ENCODE data around the gene CCNA2.

Gene CCNA2

DNA sequence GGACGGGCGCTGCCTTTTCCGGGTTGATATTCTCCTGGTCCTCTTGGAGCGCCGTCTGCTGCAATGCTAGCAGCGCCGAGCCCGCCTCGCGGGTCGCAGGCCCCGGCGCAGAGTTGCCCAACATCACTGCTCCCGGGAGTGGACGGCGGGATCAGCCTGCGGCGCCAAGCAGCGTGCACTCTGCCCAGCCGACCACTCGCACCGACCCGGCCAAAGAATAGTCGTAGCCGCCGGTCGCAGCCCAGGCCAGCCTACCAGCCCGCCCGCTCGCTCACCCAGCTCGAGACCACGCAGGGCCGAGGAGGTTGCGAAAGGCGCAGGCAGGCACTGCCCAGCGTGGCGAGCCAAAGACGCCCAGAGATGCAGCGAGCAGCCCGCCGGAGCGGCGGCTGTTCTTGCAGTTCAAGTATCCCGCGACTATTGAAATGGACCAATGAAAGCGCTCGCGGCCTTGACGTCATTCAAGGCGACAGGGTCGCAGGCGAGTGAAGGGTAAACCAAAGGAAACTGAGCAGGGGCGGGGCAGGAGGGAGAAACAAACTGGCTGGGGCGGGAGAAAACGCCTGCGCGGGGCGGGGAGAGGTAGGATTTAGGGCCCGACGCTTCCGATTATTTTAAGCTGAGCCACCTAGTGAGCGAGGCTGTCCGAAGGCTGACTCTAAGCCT is at the start of gene CCNA2:
CCNA2 (minus strand) TSS at position 379 of the 666 bp plus-strand sequence; CDS start at position 124, 255 bp downstream.
- peak; percentile 54 for DNase-seq

DNA sequence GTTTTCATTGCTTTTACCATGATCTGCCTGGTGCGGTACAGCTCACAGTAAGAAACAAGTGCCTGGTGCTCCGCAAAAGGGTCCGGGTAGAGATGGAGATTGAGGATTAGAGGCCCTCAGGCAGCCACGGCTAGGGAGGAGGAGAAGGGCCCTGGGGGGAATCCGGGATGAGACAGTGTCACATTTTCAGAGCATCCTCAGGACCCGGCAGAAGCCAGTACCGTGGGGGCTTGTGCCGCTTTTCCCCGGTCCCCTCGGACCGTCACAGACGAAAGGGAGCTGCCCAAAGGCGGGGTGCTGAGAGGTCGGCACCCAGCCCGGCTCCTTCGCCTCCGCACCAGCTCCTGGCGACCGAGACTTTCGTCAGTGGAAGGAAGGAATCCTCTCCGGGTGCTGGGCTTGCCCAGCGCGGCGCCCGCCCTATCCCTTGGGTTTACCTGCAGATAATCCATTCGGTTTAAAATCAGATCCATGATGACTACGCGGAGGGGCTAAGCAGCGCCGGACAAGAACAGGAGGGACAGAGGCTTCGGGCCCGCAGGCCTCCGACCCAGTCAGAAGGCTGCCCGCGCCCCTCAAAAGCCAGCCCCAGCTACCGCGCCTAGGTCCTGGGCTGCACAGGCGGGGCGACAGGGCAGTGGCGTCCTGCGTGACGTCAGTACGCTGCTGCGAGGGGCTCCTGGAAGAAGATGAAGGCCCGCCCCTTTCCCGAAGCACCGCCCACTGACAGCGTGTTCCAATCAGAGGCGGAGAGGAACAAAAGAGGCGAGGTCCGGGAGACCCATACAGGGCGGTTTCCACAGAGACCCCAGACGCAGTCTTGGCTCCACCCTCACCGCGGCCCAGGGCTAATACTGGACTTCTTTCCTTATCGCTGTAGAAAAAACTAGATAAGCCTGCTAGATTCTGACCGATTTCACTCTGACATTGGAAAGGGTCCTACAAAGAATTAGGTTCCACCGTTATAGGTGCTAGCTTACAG is 46.4 kb upstream of the CCNA2 start, which contains the start of gene BBS7:
BBS7 (minus strand) TSS at position 634 of the 982 bp plus-strand sequence; CDS start at position 473, 161 bp downstream.
- peak; percentile 48 for DNase-seq

DNA sequence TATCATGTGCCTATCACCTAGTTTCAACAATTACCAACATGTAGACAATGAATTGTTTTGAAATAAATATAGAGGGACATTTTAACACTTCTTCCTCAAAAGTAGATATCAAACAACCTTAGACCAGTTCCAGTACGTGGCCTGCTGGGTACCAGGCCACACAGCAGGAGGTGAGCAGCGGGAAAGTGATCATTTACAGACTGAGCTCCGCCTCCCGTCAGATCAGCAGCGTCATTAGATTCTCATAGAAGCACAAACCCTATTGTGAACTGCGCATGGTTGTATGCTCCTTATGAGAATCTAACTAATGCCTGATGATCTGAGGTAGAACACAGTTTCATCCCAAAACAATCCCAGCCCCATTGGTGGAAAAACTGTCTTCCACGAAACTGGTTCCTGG is 40.1 kb upstream of the CCNA2 start:
- no peak for DNase-seq

DNA sequence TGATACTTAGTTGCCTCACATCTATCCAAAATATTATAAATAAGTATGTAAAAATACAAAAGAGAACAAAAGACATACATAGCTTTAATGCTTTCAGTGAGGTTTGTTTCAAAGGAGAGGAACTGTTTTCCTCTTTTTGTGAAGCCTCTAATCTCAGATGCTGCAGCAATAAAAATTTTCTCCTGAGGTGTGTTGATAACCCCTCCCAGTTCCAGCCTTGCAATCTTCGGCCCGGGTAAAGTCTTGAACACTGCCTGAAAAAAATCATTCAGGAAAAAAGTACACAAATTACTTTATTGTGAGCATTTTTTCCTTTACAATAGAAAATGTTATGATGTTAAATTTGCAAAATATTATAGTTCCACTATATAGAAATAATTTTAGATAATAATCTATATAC is 37.7 kb upstream of the CCNA2 start:
- no peak for DNase-seq

DNA sequence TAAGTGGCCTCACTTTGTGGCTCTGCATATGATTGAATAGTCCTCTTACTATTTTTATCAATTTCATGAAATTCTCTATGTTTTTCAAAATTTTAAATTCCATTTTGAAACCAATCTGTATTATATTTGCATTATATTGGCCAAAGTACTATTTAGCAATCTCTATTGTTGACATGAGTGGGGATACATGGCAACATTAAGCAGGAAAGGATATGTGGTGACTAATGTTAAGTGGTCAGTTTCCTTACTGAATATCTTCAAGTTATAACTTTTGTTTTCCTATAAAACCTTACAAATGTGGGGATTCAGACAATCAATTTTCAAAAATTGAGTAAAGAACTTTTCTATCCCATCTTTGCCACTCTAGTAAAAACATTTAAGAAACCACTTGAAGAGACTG is 36.4 kb upstream of the CCNA2 start:
- DNase-seq: no peak

DNA sequence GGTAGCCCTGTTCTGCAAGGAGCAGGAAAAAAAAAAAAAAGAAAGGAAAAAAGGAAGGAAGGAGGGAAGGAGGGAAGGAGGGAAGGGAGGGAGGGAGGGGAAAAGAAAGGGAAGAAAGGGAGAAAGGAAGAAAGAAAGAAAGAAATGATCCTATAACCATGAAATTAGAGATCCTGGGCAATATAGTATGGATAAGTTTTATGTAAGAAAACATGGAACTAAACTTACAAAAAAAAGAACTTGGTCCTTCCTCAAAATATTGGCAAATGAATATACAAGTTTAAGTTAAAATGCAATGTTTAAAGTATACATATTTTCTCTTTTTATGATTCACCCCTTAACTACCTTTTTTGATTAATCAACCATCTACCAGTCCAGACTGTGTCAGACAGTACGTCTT is 27.7 kb upstream of the CCNA2 start:
- DNase-seq: no peak

DNA sequence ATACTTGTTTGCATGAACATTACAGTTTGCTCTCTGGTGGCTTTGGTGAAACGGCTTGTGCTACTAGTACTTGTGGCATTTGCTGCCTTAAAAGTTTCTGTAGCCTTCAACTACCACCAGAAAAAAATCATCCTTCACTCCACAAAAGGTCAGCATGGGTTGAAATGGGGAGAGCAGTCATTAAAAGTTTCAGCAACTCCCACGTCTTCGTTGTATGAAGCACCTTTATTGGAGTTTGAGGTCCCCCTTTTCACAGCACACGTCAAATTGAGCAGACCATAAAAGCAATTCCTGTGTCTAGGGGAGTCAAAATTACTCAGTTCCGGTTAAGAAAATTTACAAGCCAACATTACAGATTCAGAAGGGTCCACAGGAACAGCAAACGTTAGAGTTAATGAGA is 23.0 kb upstream of the CCNA2 start:
- no peak for DNase-seq

DNA sequence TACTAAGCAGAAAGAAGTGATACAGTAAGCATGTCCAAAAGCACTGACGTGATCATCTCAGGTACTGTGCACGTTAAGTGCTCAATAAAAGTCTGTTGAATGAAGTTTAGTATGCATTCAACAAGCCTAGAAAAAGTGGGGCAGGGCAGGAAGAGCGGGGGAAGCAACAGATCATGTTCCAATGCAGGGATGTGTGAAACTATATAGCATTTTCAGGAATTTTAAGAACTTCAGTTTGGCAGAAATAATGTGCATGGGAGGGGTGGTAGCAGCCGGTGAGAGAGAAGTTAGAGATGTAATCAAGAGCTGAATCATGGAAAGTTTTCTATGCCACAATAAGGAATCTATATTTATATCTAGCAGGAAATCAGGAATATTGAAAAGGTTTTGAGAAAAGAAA is 19.2 kb upstream of the CCNA2 start:
- DNase-seq: no peak

DNA sequence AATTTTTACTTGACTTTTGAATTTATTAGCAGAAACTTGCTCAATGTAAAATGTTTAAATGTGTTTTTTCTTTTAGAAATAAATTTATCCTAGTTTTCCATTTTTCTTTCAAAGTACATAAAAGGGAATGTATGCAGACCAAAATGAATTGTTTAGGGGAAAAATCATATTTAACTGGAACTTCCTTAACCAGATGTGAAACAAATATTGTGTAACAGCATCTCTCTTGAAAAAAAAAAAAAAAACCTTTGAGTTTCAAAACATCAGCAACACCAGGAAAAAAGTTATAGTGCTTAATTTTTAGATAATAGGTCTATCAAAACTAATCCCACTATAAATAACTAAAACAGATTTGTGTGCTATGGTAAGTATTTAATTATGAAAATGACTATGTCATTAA is 14.5 kb upstream of the CCNA2 start:
- no peak for DNase-seq

DNA sequence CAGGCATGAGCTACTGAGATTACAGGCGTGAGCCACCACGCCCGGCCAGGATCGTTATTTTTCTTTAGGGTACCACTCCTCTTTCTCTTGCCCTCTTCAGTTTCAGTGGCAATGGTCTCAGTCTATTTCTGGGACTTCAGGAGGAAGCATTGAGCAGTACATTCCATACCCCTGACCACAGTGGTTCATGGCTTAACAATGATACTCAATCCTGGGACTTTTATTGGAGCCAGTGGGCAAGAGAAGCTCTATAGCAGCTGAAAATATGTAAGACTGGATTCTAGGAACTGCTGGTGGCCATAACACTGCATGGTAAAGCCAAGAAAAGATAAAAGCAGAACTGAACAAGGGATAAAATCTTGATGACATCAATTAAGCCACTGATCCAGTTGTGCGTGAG is 5.8 kb upstream of the CCNA2 start:
- DNase-seq: no peak

DNA sequence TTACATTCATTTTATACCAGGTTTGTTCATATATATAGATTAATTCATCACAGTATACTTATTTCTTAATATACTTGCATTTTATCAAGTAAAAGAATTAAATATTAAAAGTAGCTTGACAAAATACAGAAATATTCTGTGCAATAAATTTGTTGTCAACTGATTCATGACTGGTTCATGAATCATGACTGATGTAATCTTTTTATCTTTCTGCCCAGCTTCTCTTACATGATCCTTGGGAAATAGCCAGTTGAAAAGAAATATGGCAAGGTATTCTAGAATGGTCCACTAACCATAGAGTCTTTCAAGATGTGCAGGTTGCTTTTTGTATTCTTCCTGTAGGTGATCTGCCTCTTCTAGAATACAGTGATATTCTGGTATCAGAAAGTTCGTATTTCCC is 4.2 kb upstream of the CCNA2 start:
- DNase-seq: no peak

DNA sequence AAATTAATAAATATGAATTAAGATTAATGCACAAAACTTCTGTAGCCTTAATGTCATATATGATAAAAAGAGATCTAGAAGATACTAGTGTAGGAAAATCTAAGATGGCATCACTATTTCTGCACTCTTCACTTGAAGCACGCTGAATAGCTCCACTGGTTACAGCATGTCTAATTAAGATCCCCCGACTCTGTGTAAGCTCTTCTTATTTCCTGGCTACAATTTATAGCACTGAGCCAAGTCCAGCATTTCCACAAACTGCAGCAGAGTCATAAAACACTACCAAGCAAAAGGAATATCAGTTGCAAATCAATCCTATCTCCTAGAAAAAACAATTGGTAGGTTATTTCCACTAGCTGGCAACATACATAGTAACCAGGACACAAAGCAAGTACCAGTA is 1.3 kb upstream of the CCNA2 start:
- no peak for DNase-seq

DNA sequence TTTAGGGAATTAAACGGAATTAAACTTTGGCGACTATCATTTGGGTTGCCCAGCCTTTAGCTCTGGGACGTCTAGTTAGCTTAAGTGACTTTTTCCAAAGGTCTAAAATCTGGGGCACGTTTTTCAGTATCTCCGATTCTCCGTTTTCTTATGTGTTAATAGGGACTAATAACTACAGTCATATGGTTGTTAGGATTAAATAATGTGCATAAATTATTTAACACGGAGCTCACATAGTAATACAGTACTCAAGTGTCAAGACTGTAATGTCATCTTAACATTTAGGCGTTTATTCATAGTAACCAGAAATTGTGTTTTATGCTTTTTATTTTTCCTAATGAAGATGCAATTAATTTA is 466 bp upstream of the CCNA2 start:
- no peak for DNase-seq

DNA sequence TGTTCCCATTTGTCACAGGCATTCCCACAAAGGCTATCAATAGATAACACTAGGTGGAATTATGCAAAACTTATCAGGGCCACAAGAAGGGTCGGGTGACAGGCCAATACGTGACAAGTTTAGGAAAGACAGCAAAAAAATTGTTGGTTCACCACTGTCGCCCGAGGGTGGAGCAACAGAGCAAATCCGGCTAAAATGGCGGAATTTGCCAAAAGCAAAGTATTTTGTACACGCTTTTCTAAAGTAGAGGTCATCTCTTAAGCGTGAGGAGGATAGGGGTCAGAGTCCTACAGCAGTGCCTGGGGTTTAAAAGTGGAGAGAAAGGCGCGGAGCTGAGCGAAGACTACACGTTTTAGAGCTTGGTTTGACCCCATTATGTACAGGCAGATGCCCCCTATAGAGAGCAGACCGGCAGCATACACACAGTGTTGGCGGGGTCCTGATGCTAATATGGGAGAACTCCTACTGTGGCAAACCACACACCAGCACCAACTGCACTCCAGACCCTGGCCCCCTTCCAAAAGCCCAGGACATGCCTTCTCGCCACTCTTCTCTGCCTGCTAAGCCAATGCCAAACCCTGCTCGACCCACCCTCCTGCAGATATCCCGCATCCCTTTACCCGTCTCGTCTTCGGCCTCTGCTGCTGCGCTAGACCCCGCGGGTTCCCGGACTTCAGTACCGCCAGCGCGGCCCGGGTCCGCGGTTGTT is 733 bp downstream of the CCNA2 start:
- DNase-seq: no peak

DNA sequence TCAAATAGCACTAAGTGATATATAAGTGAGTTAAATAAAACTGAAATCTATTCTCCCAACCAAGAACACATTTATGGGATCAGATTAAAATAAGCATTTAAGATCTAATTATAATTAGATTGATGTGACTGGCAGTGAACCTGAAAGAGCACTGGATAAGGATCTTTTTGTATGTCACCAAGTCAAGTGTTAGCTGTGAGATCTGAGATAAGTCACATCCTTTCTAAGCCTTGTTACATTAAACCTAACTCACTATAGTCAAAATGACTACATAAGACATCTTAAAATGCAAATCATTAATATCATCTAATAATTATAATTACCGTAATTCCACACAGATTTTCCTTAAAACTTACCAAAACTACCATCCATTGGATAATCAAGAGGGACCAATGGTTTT is 1.6 kb downstream of the CCNA2 start:
- no peak for DNase-seq

DNA sequence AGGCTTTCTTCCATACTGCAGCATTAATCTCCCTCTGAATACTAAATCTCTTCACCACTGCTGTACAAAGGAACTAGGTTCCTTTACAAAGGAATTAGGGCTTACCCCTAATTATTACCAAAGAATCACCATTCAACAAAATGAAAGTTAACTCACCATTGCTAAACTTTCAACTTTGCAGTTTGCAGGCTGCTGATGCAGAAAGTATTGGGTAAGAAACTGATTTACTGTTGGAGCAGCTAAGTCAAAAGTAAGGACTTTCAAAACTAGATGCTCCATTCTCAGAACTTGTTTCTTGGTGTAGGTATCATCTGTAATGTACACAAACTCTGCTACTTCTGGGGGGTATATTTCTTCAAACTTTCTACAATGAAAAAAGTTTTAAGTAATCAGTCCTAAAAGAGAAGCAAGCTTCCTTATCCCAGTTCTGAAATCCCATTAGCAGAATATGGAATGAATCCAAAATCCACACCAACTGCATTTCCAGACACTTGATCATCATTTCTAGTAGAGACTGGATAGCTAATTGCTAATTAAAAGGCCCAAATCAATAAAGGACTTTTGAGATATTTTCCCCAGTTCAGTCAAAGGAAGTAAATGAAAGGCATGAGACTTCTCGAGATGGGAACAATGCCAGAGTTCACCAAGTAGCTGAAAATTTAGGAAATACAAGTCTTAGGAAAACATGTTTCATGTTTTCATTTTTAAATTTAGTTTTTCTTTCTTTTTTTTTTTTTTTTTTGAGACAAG is 4.3 kb downstream of the CCNA2 start:
- DNase-seq: no peak

DNA sequence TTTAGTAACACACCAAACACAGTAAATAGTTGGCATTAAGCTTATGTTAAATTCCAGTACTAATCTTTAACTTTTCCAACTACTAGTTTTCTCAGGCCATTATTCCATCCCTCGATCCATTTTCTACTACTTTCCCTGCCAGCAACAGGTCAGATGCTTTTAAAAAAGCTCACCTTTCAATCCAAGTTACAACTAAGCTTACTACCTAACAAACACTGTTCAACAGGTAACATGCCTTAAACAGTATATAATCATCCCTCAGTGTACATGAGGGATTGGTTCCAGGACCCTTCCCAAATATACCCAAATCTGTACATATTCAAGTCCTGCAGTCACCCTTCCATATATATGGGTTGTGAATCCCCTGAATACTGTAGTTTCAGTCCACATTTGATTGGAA is 5.5 kb downstream of the CCNA2 start:
- DNase-seq: no peak

DNA sequence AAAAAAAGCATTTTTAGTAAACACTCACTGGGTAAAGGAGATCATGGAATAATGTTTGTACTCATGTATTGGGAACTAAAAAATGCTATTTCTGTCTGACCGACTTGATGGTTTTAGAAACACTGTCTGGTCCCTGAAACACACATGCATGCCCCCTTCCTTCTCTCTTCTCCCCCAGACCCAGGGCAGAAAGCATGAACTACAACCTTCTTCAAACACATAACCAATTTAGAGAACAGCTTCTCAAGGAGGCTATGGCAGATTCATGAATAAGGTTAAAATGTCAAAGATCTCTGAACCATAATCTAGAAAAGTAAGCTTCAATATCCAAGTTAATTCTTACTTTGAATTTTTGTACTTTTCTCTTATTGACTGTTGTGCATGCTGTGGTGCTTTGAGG is 6.0 kb downstream of the CCNA2 start:
- DNase-seq: no peak

DNA sequence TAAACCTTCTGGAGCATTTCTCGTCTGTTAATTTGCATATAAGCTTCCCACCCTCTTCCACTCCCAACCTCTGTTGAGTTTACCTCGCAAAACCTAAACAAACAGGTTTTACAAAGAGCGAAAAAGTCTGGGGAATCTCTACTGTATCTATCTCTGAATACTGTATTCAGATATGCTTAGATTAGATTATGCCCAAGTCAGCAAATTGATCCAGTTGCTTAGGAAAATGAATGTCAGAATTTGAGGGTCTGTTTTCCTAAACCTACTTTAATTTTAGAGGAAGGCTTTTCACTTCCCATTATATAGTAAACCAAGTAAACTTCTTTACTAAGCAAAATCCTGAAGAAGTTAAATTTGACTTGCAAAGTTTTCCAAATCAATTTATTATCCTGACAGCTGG is 6.7 kb downstream of the CCNA2 start:
- DNase-seq: no peak

DNA sequence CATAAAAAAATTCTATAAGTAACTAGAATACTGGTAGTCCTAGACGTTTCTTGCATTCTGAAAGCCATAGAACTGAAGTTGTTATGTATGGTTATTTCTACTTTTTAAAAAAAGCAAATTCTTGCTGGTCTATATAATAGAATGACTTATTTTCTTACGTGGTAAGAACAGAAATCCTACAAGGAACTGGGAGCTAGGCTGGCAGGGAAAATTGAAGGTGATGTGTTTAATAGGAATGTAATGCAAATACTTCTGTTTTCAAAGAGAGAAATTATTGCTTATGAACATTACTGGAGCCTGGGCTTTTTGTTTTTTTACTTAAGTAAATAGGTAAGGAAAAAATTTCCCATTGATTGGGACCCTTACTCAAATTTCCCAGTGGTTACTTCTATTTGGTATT is 8.9 kb downstream of the CCNA2 start:
- no peak for DNase-seq

DNA sequence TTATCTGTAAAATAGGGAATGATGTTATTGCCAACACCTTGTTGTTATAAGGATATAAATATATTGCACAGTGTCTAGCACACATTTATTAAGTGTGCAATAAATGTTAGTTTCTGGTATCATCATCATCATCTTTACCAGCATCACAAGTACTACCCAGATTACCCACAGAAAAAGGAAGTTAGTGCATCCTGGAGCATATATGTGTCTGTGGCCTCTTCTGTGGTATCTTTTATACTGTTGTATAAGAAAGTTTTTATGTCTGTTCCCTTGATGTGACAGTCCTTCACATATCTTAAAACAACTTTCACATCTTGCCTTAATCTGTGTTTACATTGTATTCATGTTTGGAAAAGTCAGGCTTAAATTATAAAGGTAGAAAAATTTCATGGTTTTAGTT is 12.6 kb downstream of the CCNA2 start:
- no peak for DNase-seq

DNA sequence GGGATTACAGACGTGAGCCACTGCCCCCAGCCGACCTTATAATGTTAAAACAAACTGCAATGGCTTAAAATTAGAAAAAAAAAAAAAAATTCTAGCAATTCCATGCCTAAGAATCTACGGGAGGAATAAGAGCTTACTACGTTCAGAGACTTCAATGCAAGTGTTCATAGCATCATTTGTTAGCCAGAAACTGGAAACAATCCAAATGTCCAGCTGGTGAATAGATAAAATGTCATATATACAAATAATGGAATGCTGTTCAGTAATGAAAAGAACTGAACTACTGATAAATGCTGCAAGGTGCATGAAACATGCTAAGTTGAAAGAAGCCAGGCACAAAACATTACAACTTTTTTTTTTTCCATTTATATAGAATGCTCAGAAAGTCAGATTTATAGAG is 17.3 kb downstream of the CCNA2 start:
- no peak for DNase-seq

DNA sequence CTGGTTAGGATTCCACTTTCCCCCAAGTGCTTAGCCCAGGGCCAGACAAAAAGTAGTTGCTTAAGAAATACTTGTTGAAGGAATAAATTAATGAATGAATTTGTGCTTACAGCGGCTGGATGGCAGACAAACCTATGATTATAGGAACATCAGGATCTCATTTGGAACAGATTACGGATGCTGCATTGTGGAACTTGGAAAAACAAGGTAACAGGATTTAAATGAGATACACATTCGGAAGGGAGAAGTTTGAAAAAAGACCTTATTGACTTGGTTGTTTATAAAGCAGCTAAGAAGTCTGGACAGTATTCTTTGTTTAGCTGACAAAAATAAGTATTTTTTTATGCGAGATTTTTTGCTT is 22.0 kb downstream of the CCNA2 start:
- DNase-seq: no peak

Data from NCI-H524 treated with DMSO at 0.1 percent for 48 hours (cell line).